Neural progenitor cell (in vitro differentiated cells): ENCODE measurements around the gene DOK4. TPM values are rescaled to one million over a fixed set of nuclear protein-coding genes. Genes with fewer than 3 reads are reported as not detected.

Experiments used
- DNase-seq: peaks from one replicate; pipeline ENCODE4 v3.0.0-alpha.2; 2016; ENCODE audit warnings: low spot score
- H2AFZ ChIP-seq: fragments of 200-600 bp; sonication (generic); replicated peaks from 2 replicates; pipeline ENCODE4 v1.6.1; 2016; ENCODE audit warnings: antibody characterized with exemption
- H3F3A ChIP-seq: fragments of 200-600 bp; sonication (generic); 2 replicates; pipeline ENCODE4 v1.6.1; 2016; ENCODE audit warnings: antibody characterized with exemption, low read depth
- H3K27ac ChIP-seq: fragments of 200-600 bp; sonication (generic); 2 replicates; pipeline ENCODE4 v1.5.1; 2016; ENCODE audit warnings: mild to moderate bottlenecking
- H3K27me3 ChIP-seq: fragments of 200-600 bp; sonication (generic); 2 replicates; pipeline ENCODE4 v1.6.1; 2016; ENCODE audit warnings: mild to moderate bottlenecking, moderate library complexity
- H3K36me3 ChIP-seq: fragments of 200-600 bp; sonication (generic); 2 replicates; pipeline ENCODE4 v1.5.1; 2016
- H3K4me1 ChIP-seq: fragments of 200-600 bp; sonication (generic); 2 replicates; pipeline ENCODE4 v1.6.1; 2016; ENCODE audit warnings: mixed run types
- H3K4me2 ChIP-seq: fragments of 200-600 bp; sonication (generic); 2 replicates; pipeline ENCODE4 v1.6.1; 2016
- H3K4me3 ChIP-seq: fragments of 200-600 bp; sonication (generic); 2 replicates; pipeline ENCODE4 v1.5.1; 2016
- H3K79me2 ChIP-seq: fragments of 200-600 bp; sonication (generic); 2 replicates; pipeline ENCODE4 v1.6.1; 2016; ENCODE audit warnings: low read depth
- H3K9ac ChIP-seq: fragments of 200-600 bp; sonication (generic); 2 replicates; pipeline ENCODE4 v1.6.1; 2016
- H3K9me3 ChIP-seq: fragments of 200-600 bp; sonication (generic); 2 replicates; pipeline ENCODE4 v1.5.1; 2016; ENCODE audit warnings: low read depth
- H4K20me1 ChIP-seq: fragments of 200-600 bp; sonication (generic); 2 replicates; pipeline ENCODE4 v1.6.1; 2016; ENCODE audit warnings: low read depth
- H3K27ac Mint-ChIP-seq: 3 replicates; pipeline ENCODE4 v1.8.0; 2021; ENCODE audit warnings: mixed read lengths
- H3K27me3 Mint-ChIP-seq: 2 replicates; pipeline ENCODE4 v1.8.0; 2022; ENCODE audit warnings: low read depth, mild to moderate bottlenecking, inconsistent platforms, moderate library complexity, mixed read lengths; ENCODE audit not compliant: insufficient read depth
- H3K36me3 Mint-ChIP-seq: 3 replicates; pipeline ENCODE4 v1.8.0; 2021; ENCODE audit warnings: mixed read lengths
- H3K4me1 Mint-ChIP-seq: 3 replicates; pipeline ENCODE4 v1.8.0; 2021; ENCODE audit warnings: mixed read lengths
- H3K4me3 Mint-ChIP-seq: 3 replicates; pipeline ENCODE4 v1.8.0; 2021; ENCODE audit warnings: mild to moderate bottlenecking, moderate library complexity, mixed read lengths
- H3K9me3 Mint-ChIP-seq: 3 replicates; pipeline ENCODE4 v1.8.0; 2020; ENCODE audit warnings: mixed read lengths
- EZH2 ChIP-seq: fragments of 200-600 bp; sonication (generic); IDR thresholded peaks from 2 replicates; pipeline ENCODE4 v1.6.1; 2017; ENCODE audit warnings: antibody characterized with exemption, mild to moderate bottlenecking, moderate library complexity
- EZH2phosphoT487 ChIP-seq: fragments of 200-600 bp; sonication (generic); IDR thresholded peaks from 2 replicates; pipeline ENCODE4 v1.6.1; 2017; ENCODE audit warnings: antibody characterized with exemption
- total RNA-seq: library from RNA; depleted of rRNA; stranded (reverse); fragments of >200 nt; gene quantifications from 2 replicates; pipeline ENCODE4 v1.2.3, GENCODE V29; 2015; ENCODE audit warnings: low replicate concordance
- TF ChIP-seq, protein P1 (sequence below): fragments of 200-600 bp; sonication (generic); IDR thresholded peaks from 2 replicates; pipeline ENCODE4 v1.5.1; 2017; ENCODE audit warnings: antibody characterized with exemption, mild to moderate bottlenecking

Gene DOK4
- total RNA-seq, 1 donor from 2014 or later: 10.5 TPM

DNA sequence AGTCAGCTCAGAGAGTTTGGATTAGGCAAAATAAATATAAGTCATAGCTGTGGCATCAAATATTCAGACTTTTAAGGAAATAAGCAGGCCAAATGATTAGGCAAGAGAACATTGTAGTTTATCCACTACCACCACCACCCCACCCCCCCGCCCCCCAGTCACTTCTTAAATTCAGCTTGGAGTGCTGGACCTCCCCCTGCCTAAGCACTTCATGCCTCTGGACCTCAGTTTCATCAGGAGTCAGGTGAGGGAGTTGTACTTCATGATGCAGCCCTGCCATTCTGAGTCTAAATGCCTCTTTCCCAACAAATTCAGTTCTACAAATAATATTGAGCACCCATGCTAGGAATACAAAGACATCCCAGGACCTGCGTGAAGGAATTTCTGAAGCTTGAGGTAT, 21.8 kb downstream of the DOK4 start:
- Histone ChIP-seq H3F3A (peaks cover 3% of the 10 kb centered on the region), H3K27ac (no peak overlapping the region), H3K9ac (no peak overlapping the region), H3K79me2 (peaks cover 27% of the 10 kb centered on the region), H3K9me3 (no peaks in the 10 kb centered on the region), H3K27me3 (no peaks in the 10 kb centered on the region), H3K36me3 (no peaks in the 10 kb centered on the region), H3K4me1 (peaks cover 6% of the 10 kb centered on the region), H3K4me2 (no peak overlapping the region), H4K20me1 (peaks cover 12% of the 10 kb centered on the region), H3K4me3 (no peak overlapping the region), H2AFZ (no peak overlapping the region)
- DNase-seq: no peak
- TF ChIP-seq, protein P1, sequence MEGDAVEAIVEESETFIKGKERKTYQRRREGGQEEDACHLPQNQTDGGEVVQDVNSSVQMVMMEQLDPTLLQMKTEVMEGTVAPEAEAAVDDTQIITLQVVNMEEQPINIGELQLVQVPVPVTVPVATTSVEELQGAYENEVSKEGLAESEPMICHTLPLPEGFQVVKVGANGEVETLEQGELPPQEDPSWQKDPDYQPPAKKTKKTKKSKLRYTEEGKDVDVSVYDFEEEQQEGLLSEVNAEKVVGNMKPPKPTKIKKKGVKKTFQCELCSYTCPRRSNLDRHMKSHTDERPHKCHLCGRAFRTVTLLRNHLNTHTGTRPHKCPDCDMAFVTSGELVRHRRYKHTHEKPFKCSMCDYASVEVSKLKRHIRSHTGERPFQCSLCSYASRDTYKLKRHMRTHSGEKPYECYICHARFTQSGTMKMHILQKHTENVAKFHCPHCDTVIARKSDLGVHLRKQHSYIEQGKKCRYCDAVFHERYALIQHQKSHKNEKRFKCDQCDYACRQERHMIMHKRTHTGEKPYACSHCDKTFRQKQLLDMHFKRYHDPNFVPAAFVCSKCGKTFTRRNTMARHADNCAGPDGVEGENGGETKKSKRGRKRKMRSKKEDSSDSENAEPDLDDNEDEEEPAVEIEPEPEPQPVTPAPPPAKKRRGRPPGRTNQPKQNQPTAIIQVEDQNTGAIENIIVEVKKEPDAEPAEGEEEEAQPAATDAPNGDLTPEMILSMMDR: no peak
- TF ChIP-seq EZH2 (no peak), EZH2phosphoT487 (no peak)
- peaks cover 12% of the 10 kb centered on the region for H3K4me1 Mint-ChIP-seq
- H3K27ac Mint-ChIP-seq: no peak overlapping the region
- no peaks in the 10 kb centered on the region for H3K27me3 Mint-ChIP-seq
- H3K36me3 Mint-ChIP-seq: peaks cover 28% of the 10 kb centered on the region
- peak overlapping the region; percentile 100 for H3K4me3 Mint-ChIP-seq
- no peaks in the 10 kb centered on the region for H3K9me3 Mint-ChIP-seq

DNA sequence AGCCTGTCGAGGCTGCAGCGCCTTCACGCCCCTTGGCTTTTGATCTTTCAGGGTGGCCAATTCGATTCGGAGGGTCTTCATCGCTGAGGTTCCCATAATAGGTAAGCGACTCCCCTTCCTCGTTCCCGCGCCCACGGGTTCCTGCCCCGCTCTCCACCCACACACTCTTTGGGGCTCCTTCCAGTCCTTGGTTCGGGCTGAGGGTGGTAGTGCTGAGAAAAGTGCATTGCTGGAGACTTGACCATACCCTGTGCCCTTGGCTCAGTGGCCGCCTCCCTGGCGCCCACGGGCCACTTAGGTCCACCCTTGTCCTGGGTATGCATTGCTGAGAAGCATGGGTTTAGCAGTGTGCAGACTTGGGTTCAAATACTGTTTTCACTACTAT, 23.3 kb downstream of the DOK4 start:
- no peak overlapping the region for H2AFZ ChIP-seq
- H3F3A ChIP-seq: peaks cover 3% of the 10 kb centered on the region
- H3K4me2 ChIP-seq: peak overlapping the region; percentile 90
- peak overlapping the region; percentile 89 for H3K9ac ChIP-seq
- no peak overlapping the region for H3K27ac ChIP-seq
- H4K20me1 ChIP-seq: peaks cover 5% of the 10 kb centered on the region
- H3K4me3 Mint-ChIP-seq: peak overlapping the region; percentile 100
- DNase-seq: peak; percentile 43
- no peaks in the 10 kb centered on the region for H3K27me3 ChIP-seq
- no peaks in the 10 kb centered on the region for H3K36me3 ChIP-seq
- H3K4me3 ChIP-seq: peak overlapping the region; percentile 79
- peaks cover 6% of the 10 kb centered on the region for H3K4me1 ChIP-seq
- no peaks in the 10 kb centered on the region for H3K9me3 ChIP-seq
- peak overlapping the region; percentile 87 for H3K27ac Mint-ChIP-seq
- H3K4me1 Mint-ChIP-seq: peaks cover 12% of the 10 kb centered on the region
- no peaks in the 10 kb centered on the region for H3K9me3 Mint-ChIP-seq
- no peak for TF ChIP-seq EZH2
- TF ChIP-seq, protein P1: no peak
- H3K27me3 Mint-ChIP-seq: no peaks in the 10 kb centered on the region
- peaks cover 27% of the 10 kb centered on the region for H3K79me2 ChIP-seq
- H3K36me3 Mint-ChIP-seq: peaks cover 18% of the 10 kb centered on the region

DNA sequence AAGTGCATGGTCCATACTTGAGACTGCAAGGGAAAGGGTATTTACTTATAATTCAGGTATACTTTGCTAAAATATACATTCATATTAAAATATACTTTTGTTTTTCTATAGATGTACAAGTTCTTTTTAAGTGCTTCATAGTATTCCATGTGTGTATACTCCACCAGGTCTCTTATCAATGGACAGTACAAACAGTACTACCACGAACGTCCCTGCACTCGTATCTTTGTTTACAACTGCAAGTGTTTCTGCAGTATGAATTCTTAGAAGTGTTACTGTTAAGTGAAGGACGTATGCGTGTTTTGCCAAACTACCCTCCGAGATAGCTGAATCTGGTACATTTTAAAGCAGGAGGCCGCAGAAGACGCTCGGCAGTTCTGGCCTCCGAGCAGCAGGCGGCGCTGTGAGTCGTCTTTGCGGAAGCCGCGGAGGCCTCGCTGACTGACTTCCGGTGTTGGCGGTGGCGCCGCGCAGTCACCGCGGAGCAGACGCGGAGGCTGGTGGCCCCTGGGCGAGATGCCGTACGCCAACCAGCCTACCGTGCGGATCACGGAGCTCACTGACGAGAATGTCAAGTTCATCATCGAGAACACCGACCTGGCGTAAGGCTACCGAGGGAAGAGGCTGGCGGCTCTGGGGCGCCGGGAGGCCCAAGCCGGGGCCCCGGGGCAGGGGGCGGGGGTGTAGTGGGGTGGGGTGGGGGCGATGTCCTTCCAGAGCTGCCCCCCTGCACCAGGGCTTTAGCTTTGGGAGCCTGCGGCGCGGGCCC, 23.9 kb downstream of the DOK4 start, which contains the start of gene POLR2C:
TSS of gene POLR2C (plus strand) at position 471 of the 769 bp plus-strand sequence. CDS start at position 517, 46 bp downstream.
- peak within 1 kb of the TSS; percentile 90 for H3K4me2 ChIP-seq
- H3K4me1 Mint-ChIP-seq: peaks cover 12% of the 10 kb centered on the region
- peak within 1 kb of the TSS; percentile 89 for H3K9ac ChIP-seq
- no peaks in the 10 kb centered on the region for H3K9me3 ChIP-seq
- no peaks in the 10 kb centered on the region for H3K27me3 Mint-ChIP-seq
- H3K79me2 ChIP-seq: peaks cover 27% of the 10 kb centered on the region
- H2AFZ ChIP-seq: no peak within 1 kb of the TSS
- no peaks in the 10 kb centered on the region for H3K27me3 ChIP-seq
- peaks cover 6% of the 10 kb centered on the region for H3K4me1 ChIP-seq
- H3K4me3 ChIP-seq: peak within 1 kb of the TSS; percentile 79
- no peaks in the 10 kb centered on the region for H3K9me3 Mint-ChIP-seq
- peaks cover 3% of the 10 kb centered on the region for H3F3A ChIP-seq
- TF ChIP-seq, protein P1: peak; percentile 90
- TF ChIP-seq EZH2: no peak
- H3K36me3 ChIP-seq: no peaks in the 10 kb centered on the region
- peaks cover 4% of the 10 kb centered on the region for H4K20me1 ChIP-seq
- no peak within 1 kb of the TSS for H3K27ac ChIP-seq
- H3K27ac Mint-ChIP-seq: peak within 1 kb of the TSS; percentile 97
- peak within 1 kb of the TSS; percentile 100 for H3K4me3 Mint-ChIP-seq
- DNase-seq: peak; percentile 92
- peaks cover 19% of the 10 kb centered on the region for H3K36me3 Mint-ChIP-seq
